Small intestine (tissue), 7 donors: ENCODE data around the gene PLEKHH2. TPM values are rescaled to one million over a fixed set of nuclear protein-coding genes. Genes with fewer than 3 reads are reported as not detected.
A peak's percentile ranks its signal among the peaks of the same experiment; 100 is the strongest.

Source experiments
- DNase-seq, 2 donors: peaks; one replicate each; pipeline versions ENCODE4 v3.0.0 to v3.0.0-alpha.2; 2013
- FAIRE-seq: peaks from 2 replicates; lab custom pipeline; 2012; peaks lifted over from hg19 to GRCh38; lab: Jason Lieb, UNC
- H3K27ac ChIP-seq, 3 donors: one replicate each; pipeline ENCODE4 v1.5.1; 2013; ENCODE audit warnings: low read length in 2 of 3, mild to moderate bottlenecking in 2 of 3, control low read depth in 1 of 3, inconsistent platforms in 1 of 3, low read depth in 1 of 3, moderate library complexity in 1 of 3
- H3K27me3 ChIP-seq, 3 donors: one replicate each; pipeline ENCODE4 v1.6.1; 2013; ENCODE audit warnings: low read length in 3 of 3, inconsistent platforms in 1 of 3; ENCODE audit not compliant: control insufficient read depth in 3 of 3, insufficient read depth in 3 of 3
- H3K36me3 ChIP-seq, 3 donors: one replicate each; pipeline ENCODE4 v1.6.1; 2013; ENCODE audit warnings: low read length in 3 of 3, inconsistent platforms in 1 of 3, low read depth in 1 of 3, mild to moderate bottlenecking in 1 of 3, moderate library complexity in 1 of 3; ENCODE audit not compliant: control insufficient read depth in 3 of 3, insufficient read depth in 2 of 3
- H3K4me1 ChIP-seq, 3 donors: one replicate each; pipeline ENCODE4 v1.6.1; 2013; ENCODE audit warnings: low read length in 2 of 3, inconsistent platforms in 1 of 3, low read depth in 1 of 3, mild to moderate bottlenecking in 1 of 3, moderate library complexity in 1 of 3; ENCODE audit not compliant: control insufficient read depth in 3 of 3, insufficient read depth in 2 of 3
- H3K4me3 ChIP-seq, 3 donors: one replicate each; pipeline ENCODE4 v1.5.1; 2013; ENCODE audit warnings: low read length in 3 of 3, control low read depth in 1 of 3, inconsistent platforms in 1 of 3, low read depth in 1 of 3, mild to moderate bottlenecking in 1 of 3, moderate library complexity in 1 of 3
- H3K9me3 ChIP-seq, 2 donors: one replicate each; pipeline ENCODE4 v1.6.1; 2013; ENCODE audit warnings: low read depth in 1 of 2, low read length in 1 of 2; ENCODE audit not compliant: control insufficient read depth in 2 of 2, insufficient read depth in 1 of 2
- WGBS, 3 donors: extraction: QIAGEN DNeasy Blood & Tissue Kit; methylation state at CpG; one replicate each; pipeline ENCODE4 v1.1.7; 2013; 5-methylcytosine and 5-hydroxymethylcytosine counted together
- polyA plus RNA-seq, 4 donors: library from polyadenylated mRNA; stranded (reverse) in 3 of 4; unstranded in 1 of 4; fragments of 200-250 nt in 3 of 4; fragments of 120-200 nt in 1 of 4; gene quantifications; one replicate each; pipeline versions ENCODE4 v1.2.1 to v1.2.3, GENCODE V29; 2013
- donor health status: healthy with polysubstance abuse.
- donor health status: control.
- donor health status: control.
- donor health status: Bipolar disorder and iron deficiency.
- donor health status: healthy.

PLEKHH2 gene
- polyA plus RNA-seq, 4 donors: 1.1 to 9.7 (median 1.5) TPM

DNA sequence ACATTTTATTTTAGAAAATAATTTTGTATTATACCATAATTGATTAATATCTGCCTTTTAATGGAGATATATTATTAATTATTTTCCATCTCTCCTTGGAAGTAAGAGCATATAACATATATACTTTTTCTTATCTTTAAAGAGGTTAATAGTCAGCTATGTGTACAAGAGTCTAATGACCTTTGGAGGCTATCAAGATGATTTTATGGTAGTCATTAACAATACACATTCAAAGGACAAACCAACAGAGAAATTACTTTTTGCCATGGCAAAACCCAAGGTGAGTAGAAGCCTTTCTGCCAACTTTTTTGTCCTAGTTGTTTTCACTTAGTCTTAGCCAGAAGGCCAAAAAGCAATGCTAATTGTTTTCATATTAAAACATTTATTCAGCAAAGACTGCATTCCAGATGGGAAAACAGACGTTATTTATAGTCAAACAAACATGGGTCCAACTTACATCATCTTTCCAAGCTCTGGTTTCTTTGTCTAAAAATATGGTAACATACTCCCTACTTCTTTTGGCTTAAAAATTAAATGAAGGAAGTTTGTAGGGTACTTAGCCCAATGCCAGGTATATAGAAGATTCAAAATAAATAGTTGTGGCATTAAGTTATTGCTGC is 127.1 kb downstream of the PLEKHH2 start:
- H3K9me3 ChIP-seq: no peaks in the 10 kb centered on the region
- FAIRE-seq (peak; percentile 67), DNase-seq (peak; percentile 61 to 81)
- no peaks in the 10 kb centered on the region for H3K27me3 ChIP-seq
- peak overlapping the region in 1 of 3 donors; percentile 48 for H3K27ac ChIP-seq
- 15 to 35% (median 15%) methylated on average over 1 of the region's 1 CpG for WGBS, 3 donors
- H3K4me3 ChIP-seq: no peak overlapping the region
- no peaks in the 10 kb centered on the region for H3K36me3 ChIP-seq
- H3K4me1 ChIP-seq: peaks cover 0 to 13% (median 0%) of the 10 kb centered on the region in 3 donors

DNA sequence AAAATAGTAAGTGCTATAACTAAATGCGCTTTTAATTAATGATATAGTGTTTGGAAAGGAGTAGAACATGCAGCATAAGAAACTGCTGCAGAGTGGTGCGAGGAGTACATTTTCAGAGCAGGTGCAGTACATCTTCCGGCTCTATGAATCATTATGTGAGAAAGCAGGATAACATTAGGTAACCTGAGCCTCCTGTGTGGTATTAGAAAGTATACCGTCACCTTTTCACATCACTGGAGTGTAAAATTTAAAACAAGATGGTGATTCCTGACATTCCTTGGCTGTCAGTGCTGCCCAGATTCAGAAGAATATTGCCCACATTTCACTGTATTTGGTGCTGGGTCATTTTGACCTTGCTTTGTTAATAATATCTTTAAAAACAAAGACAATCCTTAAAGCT is 128.9 kb downstream of the PLEKHH2 start:
- WGBS, 3 donors: 72 to 80% (median 79%) methylated on average over 4 of the region's 4 CpGs
- DNase-seq: no peak
- H3K9me3 ChIP-seq: no peaks in the 10 kb centered on the region
- H3K36me3 ChIP-seq: no peaks in the 10 kb centered on the region
- H3K4me1 ChIP-seq: peaks cover 0 to 13% (median 0%) of the 10 kb centered on the region in 3 donors
- H3K4me3 ChIP-seq: no peak overlapping the region
- H3K27me3 ChIP-seq: no peaks in the 10 kb centered on the region
- no peak for FAIRE-seq
- H3K27ac ChIP-seq: no peak overlapping the region

DNA sequence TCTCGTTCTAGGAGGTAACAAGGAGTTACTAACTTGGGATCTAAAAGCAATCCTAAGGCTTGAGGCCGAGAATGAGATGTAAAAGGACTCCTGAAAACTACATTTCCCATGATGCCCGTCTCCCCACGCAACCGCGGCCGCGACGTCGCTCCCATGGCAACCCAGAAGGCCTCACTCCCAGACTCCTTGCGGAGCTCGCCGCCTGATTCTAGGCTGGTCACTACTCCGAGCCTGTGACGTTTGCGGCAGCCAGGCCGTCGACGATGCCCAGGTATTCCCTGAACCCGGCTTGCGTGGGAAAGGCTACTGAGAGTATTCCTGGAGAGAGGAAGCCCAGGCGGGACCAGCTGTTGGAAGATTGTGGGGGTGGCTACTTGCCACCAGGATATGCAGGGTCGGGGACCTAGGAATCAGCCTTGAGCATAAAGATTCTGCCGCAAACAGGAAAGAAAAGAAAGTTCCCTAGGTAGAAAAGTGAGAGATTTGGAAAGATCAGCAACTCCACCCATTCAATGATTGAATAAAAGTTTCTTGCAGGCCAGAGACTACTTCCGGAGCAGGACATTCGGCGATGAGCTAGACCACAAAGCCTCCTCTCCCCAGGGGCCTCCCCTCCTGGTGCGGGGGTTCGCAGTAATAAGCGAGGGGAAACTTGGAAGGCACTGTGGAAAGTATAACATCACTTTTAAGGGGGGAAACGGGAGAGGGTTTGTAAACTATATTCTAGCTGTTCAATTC is 137.0 kb downstream of the PLEKHH2 start, which contains the start of gene DYNC2LI1:
Gene DYNC2LI1 (plus strand): TSS at position 164 of the 738 bp plus-strand sequence. CDS start 100 bp downstream, at position 264.
- FAIRE-seq (no peak), DNase-seq (peak; percentile 96)
- Histone ChIP-seq H3K36me3 (peaks cover 0 to 12% (median 0%) of the 10 kb centered on the region in 3 donors), H3K27ac (peak within 1 kb of the TSS; percentile 56 to 93 (median 88)), H3K9me3 (no peaks in the 10 kb centered on the region), H3K27me3 (no peaks in the 10 kb centered on the region), H3K4me1 (no peaks in the 10 kb centered on the region), H3K4me3 (peak within 1 kb of the TSS; percentile 31 to 77 (median 52))
- WGBS, 3 donors: 0 to 1% (median 0%) methylated on average over 31 of the region's 31 CpGs

DNA sequence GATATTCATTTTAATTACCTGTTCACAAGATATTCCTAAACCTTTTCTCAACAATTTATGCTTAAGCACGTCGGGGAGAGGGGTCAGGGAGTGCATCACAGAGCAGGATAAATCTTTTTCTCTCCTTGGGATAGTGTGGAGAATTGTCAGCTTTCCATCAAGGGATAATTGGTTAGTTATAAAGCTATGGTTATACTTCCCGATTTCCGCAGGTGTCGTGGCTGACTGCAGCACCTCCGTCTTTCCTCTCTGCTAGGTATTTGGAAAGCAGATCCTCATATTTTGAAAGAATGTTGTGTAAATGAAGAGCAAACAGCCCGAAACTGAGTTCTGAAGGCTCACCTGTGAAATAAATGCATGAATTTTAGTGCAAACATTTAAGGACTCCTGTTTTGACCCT is 137.6 kb downstream of the PLEKHH2 start:
- Histone ChIP-seq H3K4me1 (no peaks in the 10 kb centered on the region), H3K27me3 (no peaks in the 10 kb centered on the region), H3K36me3 (peaks cover 0 to 12% (median 0%) of the 10 kb centered on the region in 3 donors), H3K27ac (peak overlapping the region; percentile 56 to 93 (median 88)), H3K4me3 (peak overlapping the region; percentile 31 to 77 (median 52)), H3K9me3 (no peaks in the 10 kb centered on the region)
- DNase-seq (peak in 1 of 2 donors; percentile 33), FAIRE-seq (no peak)
- WGBS, 3 donors: 3 to 27% (median 17%) methylated on average over 7 of the region's 7 CpGs

DNA sequence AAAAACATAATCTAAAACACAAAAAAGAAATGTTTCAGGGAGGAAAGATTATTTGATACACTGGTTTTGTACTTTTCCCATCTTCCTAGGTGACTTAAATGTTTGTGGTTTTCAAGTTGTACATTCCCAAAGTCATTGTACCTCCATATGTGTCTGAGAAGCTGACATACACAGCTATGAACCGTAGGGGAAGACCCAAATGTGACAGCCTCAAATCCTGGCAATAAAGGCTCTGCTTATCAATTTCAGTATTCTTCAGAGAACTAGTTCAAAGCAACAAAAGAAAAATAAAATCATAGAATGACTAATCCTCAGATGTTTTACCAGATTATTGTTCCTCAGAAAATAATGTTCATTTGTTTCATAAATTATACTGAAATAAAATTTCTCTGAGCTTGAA is 139.3 kb downstream of the PLEKHH2 start:
- Histone ChIP-seq H3K27ac (no peak overlapping the region), H3K9me3 (no peaks in the 10 kb centered on the region), H3K36me3 (peaks cover 0 to 15% (median 3%) of the 10 kb centered on the region in 3 donors), H3K4me1 (no peaks in the 10 kb centered on the region), H3K4me3 (no peak overlapping the region), H3K27me3 (no peaks in the 10 kb centered on the region)
- DNase-seq (no peak), FAIRE-seq (no peak)
- 66 to 79% (median 72%) methylated on average over 1 of the region's 1 CpG for WGBS, 3 donors

DNA sequence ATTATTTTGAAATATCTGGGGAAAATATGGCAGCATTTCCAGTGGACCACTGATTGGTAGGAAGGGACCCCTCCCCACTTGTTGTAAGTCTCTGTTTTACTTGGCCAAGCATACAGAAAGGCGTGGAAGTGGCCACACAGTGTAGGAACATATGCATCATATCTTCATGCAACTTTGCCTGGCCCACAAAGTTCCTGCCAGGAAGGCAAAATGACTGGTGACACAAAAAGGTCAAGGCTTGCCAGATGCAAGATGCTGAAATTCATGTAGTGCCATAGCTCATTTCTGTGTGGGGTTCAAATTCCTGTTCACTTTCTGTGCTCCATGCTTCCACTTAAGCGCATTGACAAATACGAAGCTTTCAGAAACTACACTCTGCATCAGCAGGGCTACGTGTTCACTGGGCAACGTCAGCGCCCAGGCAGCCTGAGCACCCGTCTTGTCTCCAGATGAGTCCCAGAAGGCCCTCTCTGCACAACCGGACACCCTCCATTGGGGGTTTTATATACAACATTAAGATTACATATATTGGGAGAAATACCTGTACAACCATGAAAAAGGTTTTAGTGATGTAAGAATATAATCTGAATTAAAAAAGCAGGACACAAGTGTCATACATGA is 140.4 kb downstream of the PLEKHH2 start:
- Histone ChIP-seq H3K4me1 (no peaks in the 10 kb centered on the region), H3K4me3 (no peak overlapping the region), H3K9me3 (no peaks in the 10 kb centered on the region), H3K36me3 (peaks cover 0 to 15% (median 3%) of the 10 kb centered on the region in 3 donors), H3K27me3 (no peaks in the 10 kb centered on the region), H3K27ac (no peak overlapping the region)
- DNase-seq (no peak), FAIRE-seq (no peak)
- WGBS, 3 donors: 95 to 97% (median 96%) methylated on average over 8 of the region's 8 CpGs

DNA sequence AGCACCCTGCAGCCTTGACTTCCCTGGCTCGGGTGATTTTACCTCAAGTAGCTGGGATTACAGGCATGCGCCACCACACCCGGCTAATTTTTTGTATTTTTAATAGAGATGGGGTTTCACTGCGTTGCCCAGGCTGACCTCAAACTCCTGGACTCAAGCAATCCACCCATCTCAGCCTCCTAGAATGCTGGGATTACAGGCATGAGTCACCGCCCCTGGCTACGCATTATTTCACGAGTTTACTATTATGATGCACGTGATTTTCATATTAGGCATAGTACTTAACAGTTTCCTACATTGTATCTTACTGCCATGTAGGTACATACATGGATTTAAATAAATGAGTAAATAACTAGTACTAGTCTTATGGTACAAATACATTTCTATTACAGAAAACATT is 141.2 kb downstream of the PLEKHH2 start:
- H3K4me3 ChIP-seq: no peak overlapping the region
- no peaks in the 10 kb centered on the region for H3K4me1 ChIP-seq
- peaks cover 0 to 15% (median 3%) of the 10 kb centered on the region in 3 donors for H3K36me3 ChIP-seq
- no peaks in the 10 kb centered on the region for H3K27me3 ChIP-seq
- 95 to 96% (median 95%) methylated on average over 8 of the region's 8 CpGs for WGBS, 3 donors
- H3K9me3 ChIP-seq: no peaks in the 10 kb centered on the region
- FAIRE-seq: no peak
- DNase-seq: no peak
- H3K27ac ChIP-seq: no peak overlapping the region

DNA sequence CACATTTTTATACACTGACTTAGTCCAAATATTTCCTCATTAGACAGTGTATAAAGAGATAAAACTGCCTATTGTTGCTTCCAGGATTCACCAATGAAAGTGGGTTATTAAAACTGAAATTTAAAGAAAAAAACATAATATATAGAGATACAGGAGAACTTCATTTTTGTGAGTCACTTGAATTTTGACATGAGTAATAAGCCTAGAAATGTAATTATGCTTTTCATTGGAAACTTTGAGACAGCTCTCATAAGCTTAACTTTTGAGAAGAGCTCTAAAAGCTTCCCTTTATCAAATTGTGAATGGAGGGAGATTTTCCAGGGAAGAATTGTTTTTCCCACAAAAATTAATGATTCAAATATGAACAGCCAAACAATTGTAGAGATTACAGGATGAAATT is 150.8 kb downstream of the PLEKHH2 start:
- H3K9me3 ChIP-seq: no peaks in the 10 kb centered on the region
- no peaks in the 10 kb centered on the region for H3K27me3 ChIP-seq
- FAIRE-seq (no peak), DNase-seq (no peak)
- H3K4me1 ChIP-seq: no peaks in the 10 kb centered on the region
- no peak overlapping the region for H3K4me3 ChIP-seq
- H3K27ac ChIP-seq: no peak overlapping the region
- peaks cover 0 to 28% (median 0%) of the 10 kb centered on the region in 3 donors for H3K36me3 ChIP-seq
